Measurements from ENCODE around the gene KRTAP2-4.
"Not testable (repeated sequence)": the region's sequence is repeated elsewhere in the genome, so short reads cannot be mapped to it uniquely, and the experiment has no call there.

KRTAP2-4 gene

GRCh38 chr17:41065829-41066624 is at the start of gene KRTAP2-4:
Gene KRTAP2-4, minus strand, starts transcription at chr17:41065879. Its CDS starts 34 bp downstream, at chr17:41065845.
- no peak for DNase-seq (ENCODE audit: low read depth in 2 of 2)

GRCh38 chr17:41111151-41111885 is 45.6 kb upstream of the KRTAP2-4 start:
- no peak for DNase-seq (ENCODE audit: low read depth in 2 of 2)

GRCh38 chr17:41108728-41109386 is 43.2 kb upstream of the KRTAP2-4 start:
- DNase-seq (ENCODE audit: low read depth in 2 of 2), result not testable (repeated sequence)

GRCh38 chr17:41107941-41108450 is 42.3 kb upstream of the KRTAP2-4 start:
- DNase-seq (ENCODE audit: low read depth in 2 of 2), result no peak

- not testable (repeated sequence) for DNase-seq (ENCODE audit: low read depth in 2 of 2)
These were observed 39.7 kb upstream of the KRTAP2-4 start, which contains the start of gene KRTAP4-9 for GRCh38 chr17:41105347-41105746. Gene KRTAP4-9, plus strand, starts transcription at chr17:41105389. Its CDS starts 0 bp downstream, at chr17:41105389.

- not testable (repeated sequence) for DNase-seq (ENCODE audit: low read depth in 2 of 2)
These were observed 38.8 kb upstream of the KRTAP2-4 start for GRCh38 chr17:41104386-41105038.

- no peak for DNase-seq (ENCODE audit: low read depth in 2 of 2)
These were observed 38.2 kb upstream of the KRTAP2-4 start for GRCh38 chr17:41103896-41104295.

GRCh38 chr17:41101586-41102259 is 36.0 kb upstream of the KRTAP2-4 start, which contains the start of gene KRTAP4-16:
Gene KRTAP4-16, minus strand, starts transcription at chr17:41102209. Its CDS starts 0 bp downstream, at chr17:41102209.
- DNase-seq (ENCODE audit: low read depth in 2 of 2), result no peak

GRCh38 chr17:41099682-41100480 is 34.2 kb upstream of the KRTAP2-4 start:
- not testable (repeated sequence) for DNase-seq (ENCODE audit: low read depth in 2 of 2)

GRCh38 chr17:41098481-41098880 is 32.8 kb upstream of the KRTAP2-4 start:
- no peak for DNase-seq (ENCODE audit: low read depth in 2 of 2)

- no peak for DNase-seq (ENCODE audit: low read depth in 2 of 2)
These were observed 32.4 kb upstream of the KRTAP2-4 start, which contains the start of gene KRTAP4-8 for GRCh38 chr17:41098042-41098441. Gene KRTAP4-8, minus strand, starts transcription at chr17:41098142. Its CDS starts 58 bp downstream, at chr17:41098084.

- no peak for DNase-seq (ENCODE audit: low read depth in 2 of 2)
These were observed 30.4 kb upstream of the KRTAP2-4 start for GRCh38 chr17:41096055-41096454.

- not testable (repeated sequence) for DNase-seq (ENCODE audit: low read depth in 2 of 2)
These were observed 23.2 kb upstream of the KRTAP2-4 start for GRCh38 chr17:41088760-41089352.

GRCh38 chr17:41084100-41084856 is 18.6 kb upstream of the KRTAP2-4 start, which contains the start of gene KRTAP4-7:
Gene KRTAP4-7, plus strand, starts transcription at chr17:41084150. Its CDS starts 57 bp downstream, at chr17:41084207.
- not testable (repeated sequence) for DNase-seq (ENCODE audit: low read depth in 2 of 2)

- not testable (repeated sequence) for DNase-seq (ENCODE audit: low read depth in 2 of 2)
These were observed 17.7 kb upstream of the KRTAP2-4 start for GRCh38 chr17:41083427-41083826.

GRCh38 chr17:41082626-41083025 is 16.9 kb upstream of the KRTAP2-4 start:
- DNase-seq (ENCODE audit: low read depth in 2 of 2), result no peak

- DNase-seq (ENCODE audit: low read depth in 2 of 2), result no peak
These were observed 11.1 kb upstream of the KRTAP2-4 start for GRCh38 chr17:41076788-41077187.

GRCh38 chr17:41073676-41074075 is 8.0 kb upstream of the KRTAP2-4 start:
- DNase-seq (ENCODE audit: low read depth in 2 of 2), result no peak
